H1 (cell line): Measurements from ENCODE around the gene DAZAP1. TPM values are rescaled to one million over a fixed set of nuclear protein-coding genes. Genes with fewer than 3 reads are reported as not detected.

Experiments used
- CTCF ChIA-PET: fragments of 300-600 bp; sonication (Branson Sonifier 250); formaldehyde crosslinking; loops from one replicate; lab custom pipeline; 2021; ENCODE audit not compliant: partially characterized antibody; lab: Charles Lee
- POLR2A ChIA-PET: fragments of 300-600 bp; sonication (Branson Sonifier 250); formaldehyde crosslinking; loops from one replicate; lab custom pipeline; 2021; ENCODE audit warnings: inconsistent platforms; ENCODE audit not compliant: partially characterized antibody; lab: Charles Lee
- DNase-seq, 2 experiments: peaks; one replicate each; pipeline versions ENCODE4 v3.0.0 to v3.0.0-alpha.2; 2010 to 2022; ENCODE audit warnings: low spot score in 2 of 2, low read depth in 1 of 2, mixed read lengths in 1 of 2
- FAIRE-seq: peaks from 2 replicates; lab custom pipeline; 2011; peaks lifted over from hg19 to GRCh38; lab: Jason Lieb, UNC
- H2AFZ ChIP-seq: 2 replicates; pipeline ENCODE4 v1.8.1; 2012; ENCODE audit warnings: low read length, inconsistent platforms
- H2AK5ac ChIP-seq: 2 replicates; pipeline ENCODE4 v1.6.1; 2013; ENCODE audit warnings: low read depth, low read length
- H2BK120ac ChIP-seq: replicated peaks from 2 replicates; pipeline ENCODE3; 2013; ENCODE audit warnings: low read depth, low read length, inconsistent platforms
- H2BK12ac ChIP-seq: 2 replicates; pipeline ENCODE4 v1.6.1; 2013; ENCODE audit warnings: low read depth, low read length
- H2BK15ac ChIP-seq: 2 replicates; pipeline ENCODE4 v1.6.1; 2013; ENCODE audit warnings: low read length
- H2BK20ac ChIP-seq: 2 replicates; pipeline ENCODE4 v1.6.1; 2013; ENCODE audit warnings: low read length
- H2BK5ac ChIP-seq: 2 replicates; pipeline ENCODE4 v1.6.1; 2013; ENCODE audit warnings: low read depth, low read length
- H3K14ac ChIP-seq: 2 replicates; pipeline ENCODE4 v1.6.1; 2013; ENCODE audit warnings: inconsistent platforms; ENCODE audit not compliant: insufficient read length
- H3K18ac ChIP-seq: 2 replicates; pipeline ENCODE4 v1.6.1; 2013; ENCODE audit warnings: low read length; ENCODE audit errors: extremely low read depth
- H3K23ac ChIP-seq: 2 replicates; pipeline ENCODE4 v1.6.1; 2013; ENCODE audit warnings: inconsistent platforms; ENCODE audit not compliant: insufficient read length
- H3K23me2 ChIP-seq: 2 replicates; pipeline ENCODE4 v1.6.1; 2013; ENCODE audit warnings: low read depth, low read length
- H3K27ac ChIP-seq: 2 replicates; pipeline ENCODE4 v1.6.1; 2011; ENCODE audit warnings: low read depth, low read length, inconsistent platforms
- H3K27me3 ChIP-seq, 4 experiments: replicated peaks in 1 of 4; 1 replicate in 1 of 4; 2 replicates in 3 of 4; pipeline versions ENCODE4 v1.6.1 to v1.8.1; 2011 to 2013; ENCODE audit warnings: low read length in 3 of 4, mild to moderate bottlenecking in 3 of 4, inconsistent platforms in 2 of 4, mixed read lengths in 2 of 4, moderate library complexity in 1 of 4; ENCODE audit not compliant: control insufficient read depth in 3 of 4, insufficient read depth in 3 of 4; ENCODE audit errors: extremely low read depth in 1 of 4
- H3K36me3 ChIP-seq, 4 experiments: 2 replicates each; pipeline versions ENCODE4 v1.6.1 to v1.8.1; 2011 to 2013; ENCODE audit warnings: mild to moderate bottlenecking in 4 of 4, low read length in 3 of 4, moderate library complexity in 2 of 4, control low read depth in 1 of 4, inconsistent platforms in 1 of 4; ENCODE audit not compliant: insufficient read depth in 4 of 4, control insufficient read depth in 2 of 4
- H3K4ac ChIP-seq: replicated peaks from 2 replicates; pipeline ENCODE3; 2013; ENCODE audit warnings: low read length, low read depth, mixed read lengths, inconsistent platforms; ENCODE audit not compliant: insufficient read length
- H3K4me1 ChIP-seq, 4 experiments: replicated peaks in 1 of 4; 1 replicate in 1 of 4; 2 replicates in 3 of 4; pipeline versions ENCODE4 v1.6.1 to v1.8.1; 2011 to 2013; ENCODE audit warnings: low read length in 3 of 4, inconsistent platforms in 2 of 4, mixed read lengths in 1 of 4; ENCODE audit not compliant: insufficient read depth in 4 of 4, control insufficient read depth in 3 of 4
- H3K4me2 ChIP-seq, 2 experiments: 2 replicates each; pipeline versions ENCODE4 v1.6.1 to v1.8.1; 2011 to 2013; ENCODE audit warnings: low read depth in 2 of 2, low read length in 2 of 2, control low read depth in 1 of 2, inconsistent platforms in 1 of 2, mild to moderate bottlenecking in 1 of 2; ENCODE audit not compliant: insufficient read depth in 1 of 2
- H3K4me3 ChIP-seq, 4 experiments: fragments of 200-600, 300-600 bp in 1 of 4; sonication (generic), shearing (Covaris generic), sonication (Bioruptor Twin) in 1 of 4; 2 replicates each; pipeline versions ENCODE4 v1.5.1 to v1.8.1; 2011 to 2016; ENCODE audit warnings: low read length in 4 of 4, low read depth in 3 of 4, control low read depth in 2 of 4, inconsistent platforms in 2 of 4, mild to moderate bottlenecking in 2 of 4, mixed read lengths in 1 of 4, moderate library complexity in 1 of 4; ENCODE audit not compliant: insufficient read depth in 2 of 4; ENCODE audit errors: extremely low read depth in 1 of 4
- H3K56ac ChIP-seq: replicated peaks from 2 replicates; pipeline ENCODE3; 2013; ENCODE audit warnings: low read depth, mild to moderate bottlenecking, mixed read lengths, low read length, inconsistent platforms; ENCODE audit not compliant: insufficient read length
- H3K79me1 ChIP-seq: 2 replicates; pipeline ENCODE4 v1.6.1; 2013; ENCODE audit warnings: low read depth, low read length, control low read depth
- H3K79me2 ChIP-seq, 2 experiments: 2 replicates each; pipeline versions ENCODE4 v1.6.1 to v1.8.1; 2012 to 2013; ENCODE audit warnings: low read length in 2 of 2, mild to moderate bottlenecking in 2 of 2, inconsistent platforms in 1 of 2; ENCODE audit not compliant: insufficient read depth in 2 of 2, control insufficient read depth in 1 of 2
- H3K9ac ChIP-seq, 4 experiments: replicated peaks in 1 of 4; 1 replicate in 1 of 4; 2 replicates in 3 of 4; pipeline versions ENCODE4 v1.6.1 to v1.8.1; 2011 to 2013; ENCODE audit warnings: low read depth in 3 of 4, low read length in 3 of 4, control low read depth in 2 of 4, mild to moderate bottlenecking in 2 of 4, moderate library complexity in 2 of 4, inconsistent platforms in 1 of 4; ENCODE audit errors: extremely low read depth in 1 of 4
- H3K9me3 ChIP-seq, 2 experiments: 2 replicates each; pipeline versions ENCODE4 v1.6.1 to v1.8.1; 2012 to 2013; ENCODE audit warnings: mild to moderate bottlenecking in 2 of 2, moderate library complexity in 2 of 2, control low read depth in 1 of 2, inconsistent platforms in 1 of 2, low read depth in 1 of 2, low read length in 1 of 2, mixed read lengths in 1 of 2; ENCODE audit not compliant: insufficient read depth in 2 of 2
- H4K20me1 ChIP-seq, 2 experiments: replicated peaks in 1 of 2; 2 replicates each; pipeline versions ENCODE3 to v1.8.1; 2011 to 2013; ENCODE audit warnings: inconsistent platforms in 2 of 2, low read length in 2 of 2, mild to moderate bottlenecking in 1 of 2; ENCODE audit not compliant: insufficient read depth in 2 of 2, control insufficient read depth in 1 of 2
- H4K5ac ChIP-seq: 2 replicates; pipeline ENCODE4 v1.6.1; 2013; ENCODE audit warnings: low read length, low read depth, mixed read lengths, inconsistent platforms; ENCODE audit not compliant: insufficient read length
- H4K8ac ChIP-seq: 2 replicates; pipeline ENCODE4 v1.8.0; 2013; ENCODE audit warnings: mild to moderate bottlenecking, moderate library complexity, low read length, inconsistent platforms; ENCODE audit not compliant: insufficient read depth; ENCODE audit errors: extremely low read depth
- H4K91ac ChIP-seq: replicated peaks from 2 replicates; pipeline ENCODE3; 2013; ENCODE audit warnings: low read length, mixed read lengths, inconsistent platforms; ENCODE audit not compliant: insufficient read length
- E2F6 ChIP-seq: IDR thresholded peaks from 2 replicates; pipeline ENCODE4 v1.6.1; 2012; ENCODE audit warnings: inconsistent platforms
- MAX ChIP-seq: IDR thresholded peaks from 2 replicates; pipeline ENCODE4 v1.6.1; 2012; ENCODE audit warnings: inconsistent platforms
- POLR2A ChIP-seq, 2 experiments: IDR thresholded peaks; 1 replicate in 1 of 2; 2 replicates in 1 of 2; pipeline ENCODE4 v1.6.1; 2011; ENCODE audit warnings: low read depth in 2 of 2, low read length in 2 of 2, mild to moderate bottlenecking in 2 of 2; ENCODE audit errors: control extremely low read depth in 1 of 2
- POU5F1 ChIP-seq: IDR thresholded peaks from 2 replicates; pipeline ENCODE4 v1.6.1; 2011; ENCODE audit warnings: low read depth, mild to moderate bottlenecking, low read length, moderate library complexity
- WGBS, 2 experiments: shearing (Covaris generic) in 1 of 2; methylation state at CpG; one replicate each; pipeline versions ENCODE4 v1.1.6 to v1.1.7; 2013 to 2015; ENCODE audit warnings: low lambda C conversion rate in 2 of 2, mixed read lengths in 2 of 2, inconsistent platforms in 1 of 2, low coverage in 1 of 2, missing lambda C conversion rate in 1 of 2; ENCODE audit not compliant: insufficient replicate concordance in 2 of 2, insufficient coverage in 1 of 2, insufficient read length in 1 of 2; ENCODE audit errors: extremely low coverage in 1 of 2, missing lambda C conversion rate in 1 of 2; 5-methylcytosine and 5-hydroxymethylcytosine counted together
- polyA plus RNA-seq, 7 experiments: library from polyadenylated mRNA; depleted of rRNA in 3 of 7; stranded (reverse) in 5 of 7; unstranded in 2 of 7; fragments of >200 nt in 5 of 7; fragments of 200-250 nt in 2 of 7; gene quantifications; 1 replicate in 5 of 7; 2 replicates in 1 of 7; 4 replicates in 1 of 7; pipeline versions ENCODE4 v1.2.1 to v1.2.3, GENCODE V29; 2011 to 2013; ENCODE audit warnings: missing spikeins in 2 of 7, mixed read lengths in 2 of 7
- total RNA-seq: library from RNA; stranded (reverse); fragmentation: NEBNext Ultra II Directional; extraction: Animal tissue kit (Norgen Biotek cat#: 25700); gene quantifications from 2 replicates; pipeline ENCODE4 v1.2.1, GENCODE V29; 2021

The DAZAP1 gene
- total and polyA plus RNA-seq, 2 of the 8 experiments (the other 6 are each of a cell fraction or from before 2014, with no cell fraction given): 79.6 to 341 TPM

- no peak for DNase-seq
- FAIRE-seq: no peak
- Histone ChIP-seq H4K5ac (no peak overlapping the region), H3K14ac (no peak overlapping the region), H3K9me3 (no peaks in the 10 kb centered on the region), H3K79me1 (no peaks in the 10 kb centered on the region; the same call in 1 of the 2 replicates), H2AK5ac (no peak overlapping the region), H2BK15ac (0 out of 2 replicates have a peak overlapping the region, but pooled peaks have one; percentile 13), H4K20me1 (peaks cover 9% of the 10 kb centered on the region in 2 experiments), H2BK120ac (no peak overlapping the region), H3K9ac (no peak overlapping the region), H3K27ac (no peak overlapping the region), H3K4ac (no peak overlapping the region), H2AFZ (no peak overlapping the region), H3K79me2 (no peaks in the 10 kb centered on the region), H4K91ac (no peak overlapping the region), H4K8ac (no peak overlapping the region), H3K18ac (no peak overlapping the region; the same call in 1 of the 2 replicates), H3K27me3 (peaks cover 17 to 42% (median 36%) of the 10 kb centered on the region in 4 experiments), H3K23ac (no peak overlapping the region), H3K4me2 (peak overlapping the region in 1 of 2 experiments; percentile 41; a peak in 1 of 4 replicates), H3K4me3 (no peak overlapping the region), H2BK20ac (no peak overlapping the region), H2BK5ac (no peak overlapping the region), H3K4me1 (peaks cover 0 to 39% (median 29%) of the 10 kb centered on the region in 4 experiments; a peak in 6 of 7 replicates), H3K36me3 (no peaks in the 10 kb centered on the region; a peak in 1 of 8 replicates), H3K23me2 (peaks cover 4% of the 10 kb centered on the region; the same call in 1 of the 2 replicates), H3K56ac (no peak overlapping the region), H2BK12ac (no peak overlapping the region)
- no peak for TF ChIP-seq POLR2A (IDR thresholded peaks at IDR 0.05; ENCODE audit: control extremely low read depth in 1 of 2, low read depth in 2 of 2, low read length in 2 of 2)
- peak; percentile 82 for TF ChIP-seq MAX
- no peak for TF ChIP-seq POU5F1
- 0 out of 2 replicates have a peak, but pooled peaks have one; percentile 50 for TF ChIP-seq E2F6
- POLR2A ChIA-PET: interaction anchor here (0.9 to 9.4 kb wide), 11 partner anchors 12 to 186 kb away, joined by 3 to 109 read pairs (median 3); partner anchors contain the start of genes FAM174C and REEP6
- CTCF ChIA-PET: interaction anchor here (0.8 to 6.9 kb wide), 8 partner anchors 11 to 372 kb away, joined by 3 to 54 read pairs (median 6); no protein-coding TSS in a partner anchor
- WGBS, 2 experiments: 74% methylated on average over 25 of the region's 33 CpGs; no CpG with 5 or more reads in 1 of the 2 experiments
These were observed 46.4 kb downstream of the DAZAP1 start for GRCh38 chr19:1453525-1454364.
